ENCODE results near the gene SF3B3. TPM values are rescaled to one million over a fixed set of nuclear protein-coding genes. Genes with fewer than 3 reads are reported as not detected.

SF3B3 gene
- total RNA-seq, 2 donors from 2014 or later, result 94.6 to 123 TPM

Other genes starting within 250 kb of the SF3B3 start
- 10 to 100 TPM; 68.0 to 69.4 TPM for gene AARS1, start 234.3 kb upstream of the SF3B3 start, total RNA-seq
- gene DDX19B, start 224.6 kb upstream of the SF3B3 start, total RNA-seq, result 10 to 100 TPM; 20.7 to 20.8 TPM
- gene DDX19A, start 176.9 kb upstream of the SF3B3 start, total RNA-seq, result 10 to 100 TPM; 38.7 to 54.4 TPM
- gene ST3GAL2, start 84.7 kb upstream of the SF3B3 start, total RNA-seq, result 10 to 100 TPM; 21.0 to 28.4 TPM
- gene FCSK, start 69.2 kb upstream of the SF3B3 start, total RNA-seq, result 10 to 100 TPM; 16.1 to 20.4 TPM
- 10 to 100 TPM; 44.2 to 46.7 TPM for gene COG4, start 262 bp upstream of the SF3B3 start, total RNA-seq
- gene IL34, start 122.7 kb downstream of the SF3B3 start, total RNA-seq, result 10 to 100 TPM; 11.9 to 55.6 TPM
- 10 to 100 TPM; 57.3 to 58.5 TPM for gene MTSS2, start 162.2 kb downstream of the SF3B3 start, total RNA-seq

Data from thoracic aorta (tissue), 2 donors.